ENCODE measurements around the gene MED12L.
A peak's percentile ranks its signal among the peaks of the same experiment; 100 is the strongest.

Gene MED12L

GRCh38 chr3:151210676-151211381 lies 125.4 kb downstream of the MED12L start:
- in situ Hi-C loops (cut with HindIII; ENCODE audit: low sequenced_read_pairs), result no loop called here

GRCh38 chr3:151213151-151213550 lies 127.7 kb downstream of the MED12L start:
- in situ Hi-C loops (cut with HindIII; ENCODE audit: low sequenced_read_pairs), result no loop called here
- DNase-seq (ENCODE audit: low read depth, low spot score), result no peak
- no peak overlapping the region for H3K4me3 ChIP-seq (ENCODE audit: low read depth, low read length)
- TF ChIP-seq CTCF (IDR thresholded peaks at IDR 0.05; ENCODE audit: low read depth, low read length), result no peak

More at GRCh38 chr3:151210676-151211381, 125.4 kb downstream of the MED12L start:
- H3K4me3 ChIP-seq (ENCODE audit: low read depth, low read length), result no peak overlapping the region
- peak; percentile 23 for DNase-seq (ENCODE audit: low read depth, low spot score)
- TF ChIP-seq CTCF (IDR thresholded peaks at IDR 0.05; ENCODE audit: low read depth, low read length), result no peak

- in situ Hi-C loops (cut with HindIII; ENCODE audit: low sequenced_read_pairs), result no loop called here
- H3K4me3 ChIP-seq (ENCODE audit: low read depth, low read length), result no peak overlapping the region
- TF ChIP-seq CTCF (IDR thresholded peaks at IDR 0.05; ENCODE audit: low read depth, low read length), result no peak
- DNase-seq (ENCODE audit: low read depth, low spot score), result peak; percentile 36
These were observed 128.4 kb downstream of the MED12L start for GRCh38 chr3:151213881-151214280.

- H3K4me3 ChIP-seq (ENCODE audit: low read depth, low read length), result no peak overlapping the region
- no peak for TF ChIP-seq CTCF (IDR thresholded peaks at IDR 0.05; ENCODE audit: low read depth, low read length)
- no peak for DNase-seq (ENCODE audit: low read depth, low spot score)
- in situ Hi-C loops (cut with HindIII; ENCODE audit: low sequenced_read_pairs), result no loop called here
These were observed 129.0 kb downstream of the MED12L start for GRCh38 chr3:151214459-151214858.

GRCh38 chr3:151216641-151217607 lies 131.5 kb downstream of the MED12L start:
- no peak overlapping the region for H3K4me3 ChIP-seq (ENCODE audit: low read depth, low read length)
- in situ Hi-C loops (cut with HindIII; ENCODE audit: low sequenced_read_pairs), result no loop called here
- DNase-seq (ENCODE audit: low read depth, low spot score), result peak; percentile 15
- TF ChIP-seq CTCF (IDR thresholded peaks at IDR 0.05; ENCODE audit: low read depth, low read length), result no peak

GRCh38 chr3:151218136-151218535 lies 132.7 kb downstream of the MED12L start:
- DNase-seq (ENCODE audit: low read depth, low spot score), result no peak
- TF ChIP-seq CTCF (IDR thresholded peaks at IDR 0.05; ENCODE audit: low read depth, low read length), result no peak
- no peak overlapping the region for H3K4me3 ChIP-seq (ENCODE audit: low read depth, low read length)
- in situ Hi-C loops (cut with HindIII; ENCODE audit: low sequenced_read_pairs), result no loop called here

Data from astrocyte of the spinal cord (primary cell).